Skeletal muscle tissue (tissue), 4 donors: ENCODE measurements around the gene PRR30. TPM values are rescaled to one million over a fixed set of nuclear protein-coding genes. Genes with fewer than 3 reads are reported as not detected.

Experiments used
- H3K27ac ChIP-seq: one replicate; pipeline ENCODE4 v1.7.0; 2013; ENCODE audit warnings: mild to moderate bottlenecking, low read depth, low read length, inconsistent platforms
- H3K27me3 ChIP-seq, 3 donors: one replicate each; pipeline ENCODE4 v1.7.0; 2013; ENCODE audit warnings: low read length in 3 of 3; ENCODE audit not compliant: control insufficient read depth in 3 of 3, insufficient read depth in 3 of 3
- H3K36me3 ChIP-seq, 3 donors: one replicate each; pipeline ENCODE4 v1.7.0; 2013; ENCODE audit warnings: low read length in 3 of 3; ENCODE audit not compliant: control insufficient read depth in 3 of 3, insufficient read depth in 3 of 3
- H3K4me1 ChIP-seq, 3 donors: one replicate each; pipeline ENCODE4 v1.7.0; 2013; ENCODE audit warnings: low read length in 3 of 3, mild to moderate bottlenecking in 3 of 3; ENCODE audit not compliant: control insufficient read depth in 3 of 3, insufficient read depth in 3 of 3
- H3K4me3 ChIP-seq, 3 donors: one replicate each; pipeline ENCODE4 v1.7.0; 2013; ENCODE audit warnings: low read length in 3 of 3
- H3K9ac ChIP-seq, 3 donors: one replicate each; pipeline ENCODE4 v1.7.0; 2013; ENCODE audit warnings: low read length in 3 of 3, mild to moderate bottlenecking in 3 of 3, moderate library complexity in 2 of 3, low read depth in 1 of 3
- H3K9me3 ChIP-seq, 3 donors: one replicate each; pipeline ENCODE4 v1.7.0; 2013; ENCODE audit warnings: low read length in 3 of 3; ENCODE audit not compliant: control insufficient read depth in 3 of 3
- total RNA-seq: library from RNA; depleted of rRNA; stranded (reverse); fragments of >200 nt; gene quantifications from one replicate; pipeline ENCODE4 v1.2.3, GENCODE V29; 2014
- donor health status: Osteomylitis.

Gene PRR30
- total RNA-seq, 1 donor from 2014 or later = not detected

- Histone ChIP-seq H3K36me3 (no peaks in the 10 kb centered on the region), H3K27me3 (no peaks in the 10 kb centered on the region), H3K9ac (no peak overlapping the region), H3K4me3 (no peak overlapping the region), H3K27ac (no peak overlapping the region), H3K9me3 (no peaks in the 10 kb centered on the region), H3K4me1 (no peaks in the 10 kb centered on the region)
These were observed 36.1 kb upstream of the PRR30 start for GRCh38 chr2:27175330-27175729.

GRCh38 chr2:27174638-27175037 lies 35.4 kb upstream of the PRR30 start:
- Histone ChIP-seq H3K9me3 (no peaks in the 10 kb centered on the region), H3K27ac (no peak overlapping the region), H3K4me3 (no peak overlapping the region), H3K9ac (no peak overlapping the region), H3K36me3 (no peaks in the 10 kb centered on the region), H3K27me3 (no peaks in the 10 kb centered on the region), H3K4me1 (peaks cover 0 to 6% (median 4%) of the 10 kb centered on the region in 3 donors)

GRCh38 chr2:27171351-27171848 lies 32.2 kb upstream of the PRR30 start:
- Histone ChIP-seq H3K36me3 (no peaks in the 10 kb centered on the region), H3K9ac (no peak overlapping the region), H3K4me3 (no peak overlapping the region), H3K4me1 (peaks cover 0 to 6% (median 4%) of the 10 kb centered on the region in 3 donors), H3K27ac (no peak overlapping the region), H3K27me3 (no peaks in the 10 kb centered on the region), H3K9me3 (no peaks in the 10 kb centered on the region)

GRCh38 chr2:27170581-27171337 lies 31.5 kb upstream of the PRR30 start:
- H3K9me3 ChIP-seq = no peaks in the 10 kb centered on the region
- no peak overlapping the region for H3K9ac ChIP-seq
- no peaks in the 10 kb centered on the region for H3K36me3 ChIP-seq
- H3K4me1 ChIP-seq = peaks cover 0 to 6% (median 4%) of the 10 kb centered on the region in 3 donors
- no peak overlapping the region for H3K4me3 ChIP-seq
- H3K27me3 ChIP-seq = no peaks in the 10 kb centered on the region
- no peak overlapping the region for H3K27ac ChIP-seq

GRCh38 chr2:27164960-27165763 lies 26.0 kb upstream of the PRR30 start:
- Histone ChIP-seq H3K27ac (no peak overlapping the region), H3K36me3 (no peaks in the 10 kb centered on the region), H3K27me3 (no peaks in the 10 kb centered on the region), H3K9me3 (no peaks in the 10 kb centered on the region), H3K9ac (no peak overlapping the region), H3K4me1 (peaks cover 0 to 6% (median 4%) of the 10 kb centered on the region in 3 donors), H3K4me3 (no peak overlapping the region)

GRCh38 chr2:27162151-27163121 lies 23.2 kb upstream of the PRR30 start:
- H3K9me3 ChIP-seq = no peaks in the 10 kb centered on the region
- no peaks in the 10 kb centered on the region for H3K27me3 ChIP-seq
- H3K9ac ChIP-seq = no peak overlapping the region
- no peak overlapping the region for H3K4me3 ChIP-seq
- no peak overlapping the region for H3K27ac ChIP-seq
- no peaks in the 10 kb centered on the region for H3K4me1 ChIP-seq
- no peaks in the 10 kb centered on the region for H3K36me3 ChIP-seq

- H3K27me3 ChIP-seq = no peaks in the 10 kb centered on the region
- no peak overlapping the region for H3K27ac ChIP-seq
- no peaks in the 10 kb centered on the region for H3K9me3 ChIP-seq
- no peak overlapping the region for H3K4me3 ChIP-seq
- H3K36me3 ChIP-seq = no peaks in the 10 kb centered on the region
- no peaks in the 10 kb centered on the region for H3K4me1 ChIP-seq
- H3K9ac ChIP-seq = no peak overlapping the region
These were observed 21.0 kb upstream of the PRR30 start for GRCh38 chr2:27160191-27160590.

GRCh38 chr2:27159271-27159670 lies 20.1 kb upstream of the PRR30 start:
- Histone ChIP-seq H3K36me3 (no peaks in the 10 kb centered on the region), H3K9ac (no peak overlapping the region), H3K9me3 (no peaks in the 10 kb centered on the region), H3K27ac (no peak overlapping the region), H3K4me3 (no peak overlapping the region), H3K27me3 (no peaks in the 10 kb centered on the region), H3K4me1 (no peaks in the 10 kb centered on the region)

- Histone ChIP-seq H3K9me3 (no peaks in the 10 kb centered on the region), H3K27me3 (no peaks in the 10 kb centered on the region), H3K27ac (no peak overlapping the region), H3K36me3 (no peaks in the 10 kb centered on the region), H3K4me3 (no peak overlapping the region), H3K9ac (no peak overlapping the region), H3K4me1 (no peaks in the 10 kb centered on the region)
These were observed 19.3 kb upstream of the PRR30 start for GRCh38 chr2:27158468-27158867.
